Measurements from ENCODE around the gene YPEL1.
"Not testable (repeated sequence)": the region's sequence is repeated elsewhere in the genome, so short reads cannot be mapped to it uniquely, and the experiment has no call there.

YPEL1 gene

DNA sequence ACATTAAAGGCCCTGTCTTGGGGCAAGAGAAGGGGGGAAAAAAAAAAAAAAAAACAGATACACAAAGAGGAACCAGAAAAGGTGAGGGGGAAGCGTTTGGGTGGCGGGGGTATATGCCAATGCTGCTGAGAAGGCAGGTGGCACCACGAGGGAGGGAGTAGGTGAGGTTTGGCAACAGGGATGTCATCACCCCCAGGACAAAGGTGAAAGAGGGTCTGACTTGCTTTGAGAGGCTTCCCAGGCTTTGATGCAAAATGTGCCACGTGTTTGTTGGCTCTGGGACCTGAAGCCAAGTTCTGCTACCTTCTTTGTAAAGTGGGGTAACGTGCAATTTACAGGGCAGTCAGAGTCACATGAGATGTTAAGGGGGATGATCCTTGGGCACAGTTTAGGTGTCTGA lies 4.1 kb downstream of the YPEL1 start:
- Histone ChIP-seq H3K27me3 (ENCODE audit: control insufficient read depth, insufficient read depth, low read length) (peaks cover 23% of the 10 kb centered on the region), H3K36me3 (ENCODE audit: control insufficient read depth, insufficient read depth, low read length) (no peaks in the 10 kb centered on the region), H3K9ac (ENCODE audit: low read length) (no peak overlapping the region), H3K4me1 (ENCODE audit: control insufficient read depth, insufficient read depth, low read length) (peaks cover 8% of the 10 kb centered on the region), H3K4me3 (ENCODE audit: low read depth, low read length) (no peak overlapping the region), H3K27ac (ENCODE audit: low read depth, low read length) (no peak overlapping the region), H3K9me3 (ENCODE audit: control insufficient read depth, insufficient read depth, low read depth, low read length) (no peaks in the 10 kb centered on the region)

DNA sequence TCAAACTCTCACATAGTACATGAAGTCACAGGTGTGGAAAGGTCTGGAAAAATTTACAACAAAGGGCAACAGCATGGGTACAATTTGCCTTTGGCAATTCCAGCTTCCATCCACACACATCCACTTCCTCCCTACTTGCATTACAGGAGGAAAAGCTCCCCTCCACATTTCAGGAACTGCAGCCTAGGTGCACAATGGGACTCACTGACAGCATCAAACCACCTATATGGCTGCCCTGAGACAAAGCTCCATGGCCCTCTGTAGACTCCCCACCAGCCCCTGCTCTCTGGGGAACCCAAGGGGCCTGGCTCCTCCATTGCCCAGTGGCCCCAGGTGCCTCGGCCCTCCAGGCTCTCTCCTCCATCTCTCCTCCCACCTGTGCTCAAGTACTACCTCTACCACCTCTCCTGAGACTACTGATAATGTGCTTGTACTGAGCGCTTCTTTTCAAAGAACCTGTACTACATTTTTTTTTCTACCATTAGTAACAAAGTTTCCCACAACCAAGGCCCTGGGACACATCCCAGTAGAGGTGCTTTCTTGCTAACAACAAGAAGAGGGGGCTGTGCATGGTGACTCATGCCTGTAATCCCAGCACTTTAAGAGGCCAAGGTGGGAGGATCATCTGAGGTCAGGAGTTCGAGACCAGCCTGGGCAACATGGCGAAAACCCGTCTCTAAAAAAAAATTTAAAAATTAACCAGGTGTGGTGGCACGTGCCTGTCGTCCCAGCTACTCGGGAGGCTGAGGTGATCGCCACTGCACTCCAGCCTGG lies 4.9 kb downstream of the YPEL1 start:
- no peak overlapping the region for H3K9ac ChIP-seq (ENCODE audit: low read length)
- H3K27ac ChIP-seq (ENCODE audit: low read depth, low read length), result no peak overlapping the region
- no peak overlapping the region for H3K4me3 ChIP-seq (ENCODE audit: low read depth, low read length)
- H3K27me3 ChIP-seq (ENCODE audit: control insufficient read depth, insufficient read depth, low read length), result peaks cover 19% of the 10 kb centered on the region
- no peaks in the 10 kb centered on the region for H3K9me3 ChIP-seq (ENCODE audit: control insufficient read depth, insufficient read depth, low read depth, low read length)
- no peaks in the 10 kb centered on the region for H3K36me3 ChIP-seq (ENCODE audit: control insufficient read depth, insufficient read depth, low read length)
- peaks cover 12% of the 10 kb centered on the region for H3K4me1 ChIP-seq (ENCODE audit: control insufficient read depth, insufficient read depth, low read length)

DNA sequence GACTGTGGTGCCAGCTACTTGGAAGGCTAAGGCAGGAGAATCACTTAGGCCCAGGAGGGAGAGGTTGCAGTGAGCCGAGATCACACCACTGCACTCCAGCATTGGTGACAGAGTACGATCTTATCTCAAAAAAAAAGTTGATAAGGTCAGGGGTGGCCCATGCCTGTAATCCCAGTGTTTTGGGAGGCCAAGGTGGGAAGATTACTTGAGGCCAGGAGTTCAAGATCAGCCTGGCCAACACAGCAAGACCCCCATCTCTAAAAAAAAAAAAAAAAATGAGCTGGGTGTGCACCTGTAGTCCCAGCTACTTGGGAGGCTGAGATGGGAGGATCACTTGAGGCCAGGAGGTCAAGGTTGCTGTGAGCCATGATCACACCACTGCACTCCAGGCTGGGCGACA lies 6.4 kb downstream of the YPEL1 start:
- H3K9me3 ChIP-seq (ENCODE audit: control insufficient read depth, insufficient read depth, low read depth, low read length); H3K27me3 ChIP-seq (ENCODE audit: control insufficient read depth, insufficient read depth, low read length); H3K9ac ChIP-seq (ENCODE audit: low read length); H3K4me1 ChIP-seq (ENCODE audit: control insufficient read depth, insufficient read depth, low read length); H3K4me3 ChIP-seq (ENCODE audit: low read depth, low read length); H3K27ac ChIP-seq (ENCODE audit: low read depth, low read length); H3K36me3 ChIP-seq (ENCODE audit: control insufficient read depth, insufficient read depth, low read length): not testable (repeated sequence)

DNA sequence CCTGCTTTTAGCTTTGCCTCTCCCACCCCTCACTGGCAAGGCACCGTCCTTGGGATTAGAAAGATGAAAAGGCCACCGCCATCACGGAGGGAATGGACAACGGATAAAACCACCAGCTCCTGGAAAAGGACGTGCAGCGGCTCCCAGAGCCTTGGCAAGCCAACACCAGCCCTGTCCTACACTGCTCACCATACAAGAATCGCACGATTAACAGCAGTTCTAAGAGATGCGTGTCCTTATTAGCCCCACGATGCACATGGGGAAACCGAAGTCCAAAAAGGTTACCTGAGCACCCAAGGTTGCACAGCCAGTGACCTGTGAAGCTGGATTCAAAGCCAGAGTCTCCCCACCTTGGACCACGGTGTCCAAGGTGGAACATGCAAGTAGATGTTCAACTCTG lies 7.3 kb downstream of the YPEL1 start:
- H3K27ac ChIP-seq (ENCODE audit: low read depth, low read length), result no peak overlapping the region
- H3K9me3 ChIP-seq (ENCODE audit: control insufficient read depth, insufficient read depth, low read depth, low read length), result no peaks in the 10 kb centered on the region
- no peak overlapping the region for H3K4me3 ChIP-seq (ENCODE audit: low read depth, low read length)
- no peak overlapping the region for H3K9ac ChIP-seq (ENCODE audit: low read length)
- H3K4me1 ChIP-seq (ENCODE audit: control insufficient read depth, insufficient read depth, low read length), result peaks cover 8% of the 10 kb centered on the region
- H3K27me3 ChIP-seq (ENCODE audit: control insufficient read depth, insufficient read depth, low read length), result no peaks in the 10 kb centered on the region; the same call in 1 of the 2 replicates
- no peaks in the 10 kb centered on the region for H3K36me3 ChIP-seq (ENCODE audit: control insufficient read depth, insufficient read depth, low read length)

DNA sequence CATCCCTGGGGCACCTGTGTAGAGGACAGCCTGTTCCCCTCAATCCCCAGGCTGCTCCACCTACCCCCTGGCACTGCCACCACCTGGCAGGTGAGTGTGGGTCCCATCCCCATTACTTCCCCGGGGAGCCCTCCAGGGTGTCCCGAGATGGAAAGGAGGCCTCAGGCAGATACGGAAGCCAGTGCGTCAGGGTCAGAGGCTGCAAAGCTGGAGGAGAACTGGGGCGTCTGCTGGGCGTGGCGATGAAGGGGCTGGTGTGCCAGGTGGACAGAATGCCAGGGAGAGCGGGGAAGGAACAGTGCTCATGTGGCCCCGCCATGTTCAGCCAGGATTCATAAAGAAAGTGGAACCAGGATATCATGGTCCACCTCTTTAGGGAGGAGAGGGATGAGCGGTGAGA lies 7.8 kb downstream of the YPEL1 start:
- no peaks in the 10 kb centered on the region for H3K27me3 ChIP-seq (ENCODE audit: control insufficient read depth, insufficient read depth, low read length)
- no peaks in the 10 kb centered on the region for H3K36me3 ChIP-seq (ENCODE audit: control insufficient read depth, insufficient read depth, low read length)
- no peak overlapping the region for H3K4me3 ChIP-seq (ENCODE audit: low read depth, low read length)
- no peak overlapping the region for H3K9ac ChIP-seq (ENCODE audit: low read length)
- H3K9me3 ChIP-seq (ENCODE audit: control insufficient read depth, insufficient read depth, low read depth, low read length), result no peaks in the 10 kb centered on the region
- H3K27ac ChIP-seq (ENCODE audit: low read depth, low read length), result no peak overlapping the region
- peaks cover 8% of the 10 kb centered on the region for H3K4me1 ChIP-seq (ENCODE audit: control insufficient read depth, insufficient read depth, low read length)

DNA sequence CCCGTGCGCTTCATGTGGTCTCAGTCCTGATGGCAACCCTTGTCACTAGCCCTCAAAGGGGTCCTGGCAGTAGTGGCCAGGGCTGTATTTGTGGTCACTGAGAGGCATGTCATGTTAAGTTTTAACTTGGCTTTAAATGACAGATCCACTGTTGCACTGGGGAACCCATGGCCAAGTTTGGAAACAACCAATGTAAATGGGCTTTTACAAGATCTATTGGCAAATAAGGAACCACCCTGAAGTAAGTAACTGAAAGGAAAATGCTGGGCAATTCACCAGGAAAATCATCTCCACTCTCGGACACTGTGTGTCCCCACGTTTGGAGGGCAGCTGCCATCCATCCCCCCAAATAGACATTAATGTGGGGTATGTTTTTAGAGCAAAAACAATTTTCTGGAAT lies 8.4 kb downstream of the YPEL1 start:
- H3K36me3 ChIP-seq (ENCODE audit: control insufficient read depth, insufficient read depth, low read length), result no peaks in the 10 kb centered on the region
- H3K4me3 ChIP-seq (ENCODE audit: low read depth, low read length), result no peak overlapping the region
- H3K27me3 ChIP-seq (ENCODE audit: control insufficient read depth, insufficient read depth, low read length), result no peaks in the 10 kb centered on the region
- H3K27ac ChIP-seq (ENCODE audit: low read depth, low read length), result no peak overlapping the region
- peaks cover 8% of the 10 kb centered on the region for H3K4me1 ChIP-seq (ENCODE audit: control insufficient read depth, insufficient read depth, low read length)
- H3K9me3 ChIP-seq (ENCODE audit: control insufficient read depth, insufficient read depth, low read depth, low read length), result no peaks in the 10 kb centered on the region
- H3K9ac ChIP-seq (ENCODE audit: low read length), result no peak overlapping the region

DNA sequence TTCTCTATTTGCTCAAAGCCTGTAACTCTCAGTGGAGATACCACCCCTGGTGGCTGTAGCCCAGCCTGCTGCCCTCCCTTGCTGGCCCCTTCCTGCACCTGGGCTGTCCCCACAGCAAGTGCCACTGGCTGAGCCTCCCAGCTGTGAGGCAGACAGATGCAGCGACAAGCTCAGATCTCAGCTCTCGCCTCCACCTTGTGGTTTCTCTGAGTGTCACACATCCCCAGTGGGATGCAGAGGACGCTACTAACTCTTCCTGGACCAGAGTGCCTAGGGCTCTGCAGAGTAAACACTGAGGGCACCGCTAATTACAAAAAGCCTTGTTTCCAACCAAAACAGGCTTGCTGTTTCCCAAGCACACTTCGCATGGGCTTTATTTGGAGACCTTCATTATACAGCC lies 8.9 kb downstream of the YPEL1 start:
- H3K27ac ChIP-seq (ENCODE audit: low read depth, low read length), result no peak overlapping the region
- no peak overlapping the region for H3K4me3 ChIP-seq (ENCODE audit: low read depth, low read length)
- peaks cover 8% of the 10 kb centered on the region for H3K4me1 ChIP-seq (ENCODE audit: control insufficient read depth, insufficient read depth, low read length)
- no peaks in the 10 kb centered on the region for H3K36me3 ChIP-seq (ENCODE audit: control insufficient read depth, insufficient read depth, low read length)
- no peak overlapping the region for H3K9ac ChIP-seq (ENCODE audit: low read length)
- no peaks in the 10 kb centered on the region for H3K27me3 ChIP-seq (ENCODE audit: control insufficient read depth, insufficient read depth, low read length)
- no peaks in the 10 kb centered on the region for H3K9me3 ChIP-seq (ENCODE audit: control insufficient read depth, insufficient read depth, low read depth, low read length)

DNA sequence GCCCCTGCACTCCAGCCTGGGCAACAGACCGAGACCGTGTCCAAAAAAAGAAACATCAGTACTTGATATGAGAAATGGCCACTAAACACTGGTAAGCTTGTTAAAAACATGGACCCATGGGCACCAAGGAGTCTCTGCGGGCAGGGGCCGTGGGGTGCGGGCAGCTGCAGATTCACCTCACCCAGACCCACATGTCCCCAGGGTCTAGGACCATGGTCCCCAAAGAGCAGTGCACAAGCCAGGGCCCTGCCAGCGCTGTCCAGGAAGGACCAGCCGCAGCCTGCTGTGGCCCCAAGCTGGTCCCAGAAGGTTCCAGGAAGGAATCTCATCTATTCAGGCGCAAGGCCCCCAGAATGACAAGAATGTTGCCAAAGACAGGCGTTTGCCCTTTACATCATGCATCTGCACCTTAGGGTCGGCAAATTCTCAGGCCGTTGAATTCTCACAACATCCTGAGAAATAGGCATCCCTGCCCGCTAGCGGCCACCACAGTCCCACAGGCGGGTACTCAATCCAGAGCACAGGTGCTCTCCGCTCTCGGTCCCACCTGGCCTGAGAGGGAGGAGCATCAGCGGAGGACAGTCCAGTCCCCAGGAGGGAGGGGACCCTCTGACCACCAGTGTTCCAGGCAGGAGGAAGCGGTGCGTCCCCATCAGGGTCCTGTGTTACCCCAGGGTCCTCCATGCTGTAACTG lies 9.5 kb downstream of the YPEL1 start:
- Histone ChIP-seq H3K4me3 (ENCODE audit: low read depth, low read length) (no peak overlapping the region), H3K9me3 (ENCODE audit: control insufficient read depth, insufficient read depth, low read depth, low read length) (no peaks in the 10 kb centered on the region), H3K9ac (ENCODE audit: low read length) (no peak overlapping the region), H3K27ac (ENCODE audit: low read depth, low read length) (no peak overlapping the region), H3K27me3 (ENCODE audit: control insufficient read depth, insufficient read depth, low read length) (no peaks in the 10 kb centered on the region), H3K36me3 (ENCODE audit: control insufficient read depth, insufficient read depth, low read length) (no peaks in the 10 kb centered on the region), H3K4me1 (ENCODE audit: control insufficient read depth, insufficient read depth, low read length) (peaks cover 8% of the 10 kb centered on the region)

DNA sequence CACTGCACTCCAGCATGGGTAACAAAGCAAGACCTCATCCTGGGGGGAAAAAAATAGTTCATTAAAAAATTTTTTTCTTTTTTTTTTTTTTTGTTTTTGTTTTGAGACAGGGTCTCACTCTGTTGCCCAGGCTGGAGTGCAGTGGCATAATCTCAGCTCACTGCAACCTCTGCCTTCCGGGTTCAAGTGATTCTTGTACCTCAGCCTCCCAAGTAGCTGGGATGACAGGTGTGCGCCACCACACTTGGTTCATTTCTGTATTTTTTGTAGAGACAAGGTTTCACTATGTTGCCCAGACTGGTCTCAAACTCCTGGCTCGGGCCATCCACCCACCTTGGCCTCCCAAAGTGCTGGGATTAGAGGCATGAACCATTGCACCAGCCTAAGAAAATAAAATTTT lies 11.1 kb downstream of the YPEL1 start:
- H3K4me3 ChIP-seq (ENCODE audit: low read depth, low read length); H3K9me3 ChIP-seq (ENCODE audit: control insufficient read depth, insufficient read depth, low read depth, low read length): not testable (repeated sequence)

DNA sequence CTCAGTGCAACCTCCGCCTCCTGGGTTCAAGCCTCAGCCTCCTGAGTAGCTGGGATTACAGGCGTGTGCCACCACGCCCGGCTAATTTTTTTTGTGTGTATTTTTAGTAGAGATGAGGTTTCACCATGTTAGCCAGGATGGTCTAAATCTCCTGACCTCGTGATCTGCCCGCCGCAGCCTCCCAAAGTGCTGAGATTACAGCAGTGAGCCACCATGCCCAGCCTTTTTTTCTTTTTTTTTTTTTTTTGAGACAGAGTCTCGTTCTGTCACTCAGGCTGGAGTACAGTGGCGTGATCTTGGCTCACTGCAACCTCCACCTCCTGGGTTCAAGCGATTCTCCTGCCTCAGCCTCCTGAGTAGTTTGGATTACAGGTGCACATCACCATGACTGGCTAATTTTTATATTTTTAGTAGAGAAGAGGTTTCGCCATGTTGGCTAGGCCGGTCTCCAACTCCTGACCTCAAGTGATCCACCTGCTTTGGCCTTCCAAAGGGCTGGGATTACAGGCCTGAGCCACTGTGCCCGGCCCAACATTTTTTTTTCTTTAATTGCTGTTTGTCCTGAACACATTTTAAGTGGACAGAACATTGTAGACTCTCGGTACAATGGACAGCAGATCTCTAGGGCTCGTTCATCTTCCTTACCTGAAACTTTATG lies 14.3 kb downstream of the YPEL1 start:
- not testable (repeated sequence) for H3K9me3 ChIP-seq (ENCODE audit: control insufficient read depth, insufficient read depth, low read depth, low read length); H3K4me3 ChIP-seq (ENCODE audit: low read depth, low read length); H3K9ac ChIP-seq (ENCODE audit: low read length); H3K27me3 ChIP-seq (ENCODE audit: control insufficient read depth, insufficient read depth, low read length); H3K4me1 ChIP-seq (ENCODE audit: control insufficient read depth, insufficient read depth, low read length); H3K27ac ChIP-seq (ENCODE audit: low read depth, low read length); H3K36me3 ChIP-seq (ENCODE audit: control insufficient read depth, insufficient read depth, low read length)

More for the DNA sequence above, 11.1 kb downstream of the YPEL1 start:
- not testable (repeated sequence) for H3K36me3 ChIP-seq (ENCODE audit: control insufficient read depth, insufficient read depth, low read length); H3K27ac ChIP-seq (ENCODE audit: low read depth, low read length); H3K9ac ChIP-seq (ENCODE audit: low read length); H3K27me3 ChIP-seq (ENCODE audit: control insufficient read depth, insufficient read depth, low read length); H3K4me1 ChIP-seq (ENCODE audit: control insufficient read depth, insufficient read depth, low read length)

DNA sequence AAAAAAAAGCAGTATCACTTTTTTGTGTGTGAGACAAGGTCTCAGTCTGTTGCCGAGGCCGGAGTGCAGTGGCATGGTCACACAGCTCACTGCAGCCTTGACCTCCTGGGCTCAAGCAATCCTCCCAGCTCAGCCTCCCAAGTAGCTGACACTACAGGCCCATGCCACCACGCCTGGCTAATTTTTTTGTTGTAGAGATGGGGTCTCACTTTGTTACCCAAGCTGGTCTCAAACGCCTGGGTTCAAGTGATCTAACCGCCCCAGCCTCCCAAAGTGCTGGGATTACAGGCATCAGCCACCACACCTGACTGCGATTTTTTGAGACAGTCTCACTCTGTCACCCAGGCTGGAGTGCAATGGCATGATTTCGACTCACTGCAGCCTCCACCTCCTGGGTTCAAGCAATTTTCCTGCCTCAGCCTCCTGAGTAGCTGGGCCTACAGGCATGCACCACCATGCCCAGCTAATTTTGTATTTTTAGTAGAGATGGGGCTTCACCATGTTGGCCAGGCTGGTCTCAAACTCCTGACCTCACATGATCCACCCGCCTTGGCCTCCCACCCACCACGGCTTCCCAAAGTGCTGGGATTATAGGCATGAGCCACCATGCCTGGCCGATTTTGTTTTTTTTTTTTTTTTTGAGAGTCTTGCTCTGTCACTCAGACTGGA lies 15.3 kb downstream of the YPEL1 start:
- H3K27ac ChIP-seq (ENCODE audit: low read depth, low read length); H3K4me1 ChIP-seq (ENCODE audit: control insufficient read depth, insufficient read depth, low read length); H3K9me3 ChIP-seq (ENCODE audit: control insufficient read depth, insufficient read depth, low read depth, low read length); H3K36me3 ChIP-seq (ENCODE audit: control insufficient read depth, insufficient read depth, low read length); H3K27me3 ChIP-seq (ENCODE audit: control insufficient read depth, insufficient read depth, low read length); H3K9ac ChIP-seq (ENCODE audit: low read length); H3K4me3 ChIP-seq (ENCODE audit: low read depth, low read length): not testable (repeated sequence)
